Activated CD8-positive, alpha-beta T cell treated with anti-CD3 and anti-CD28 coated beads, Interleukin-2, amount 10 ng/mL, durations not matched to agents 7 days and 5 days (primary cell): ENCODE measurements around the gene UQCC2. TPM values are rescaled to one million over a fixed set of nuclear protein-coding genes. Genes with fewer than 3 reads are reported as not detected.
A peak's percentile ranks its signal among the peaks of the same experiment; 100 is the strongest.

ENCODE experiments used
- ATAC-seq: fragments of 150-1000 bp; cut with Tn5 transposase; one replicate; pipeline ENCODE4 v1.10.0; 2021; ENCODE audit warnings: moderate library complexity
- CTCF ChIA-PET: fragments of 350-600 bp; sonication (Branson Sonifier 250); formaldehyde crosslinking; loops from one replicate; lab custom pipeline; 2021; ENCODE audit warnings: antibody characterized with exemption; lab: Charles Lee
- POLR2A ChIA-PET: fragments of 350-600 bp; sonication (Branson Sonifier 250); formaldehyde crosslinking; loops from one replicate; lab custom pipeline; 2021; ENCODE audit warnings: antibody characterized with exemption; lab: Charles Lee
- DNase-seq: peaks from one replicate; pipeline ENCODE4 v3.0.0-alpha.2; 2020
- H3K27ac Mint-ChIP-seq: one replicate; pipeline ENCODE4 v1.8.0; 2021; ENCODE audit warnings: mild to moderate bottlenecking, mixed read lengths
- H3K27me3 Mint-ChIP-seq: one replicate; pipeline ENCODE4 v1.8.0; 2021; ENCODE audit warnings: low read depth, mixed read lengths
- H3K36me3 Mint-ChIP-seq: one replicate; pipeline ENCODE4 v1.8.0; 2021; ENCODE audit warnings: low read depth, mixed read lengths
- H3K4me1 Mint-ChIP-seq: one replicate; pipeline ENCODE4 v1.8.0; 2021; ENCODE audit warnings: low read depth, mixed read lengths
- H3K4me3 Mint-ChIP-seq: one replicate; pipeline ENCODE4 v1.8.0; 2021; ENCODE audit warnings: mild to moderate bottlenecking, mixed read lengths
- H3K9me3 Mint-ChIP-seq: one replicate; pipeline ENCODE4 v1.8.0; 2022; ENCODE audit warnings: mixed read lengths; ENCODE audit not compliant: insufficient read depth
- total RNA-seq, 2 experiments: library from RNA; stranded (reverse); gene quantifications; one replicate each; pipeline ENCODE4 v1.2.3, GENCODE V29; 2021

Gene UQCC2
- total RNA-seq, 2 experiments from 2014 or later = 88.1 to 89.6 TPM

DNA sequence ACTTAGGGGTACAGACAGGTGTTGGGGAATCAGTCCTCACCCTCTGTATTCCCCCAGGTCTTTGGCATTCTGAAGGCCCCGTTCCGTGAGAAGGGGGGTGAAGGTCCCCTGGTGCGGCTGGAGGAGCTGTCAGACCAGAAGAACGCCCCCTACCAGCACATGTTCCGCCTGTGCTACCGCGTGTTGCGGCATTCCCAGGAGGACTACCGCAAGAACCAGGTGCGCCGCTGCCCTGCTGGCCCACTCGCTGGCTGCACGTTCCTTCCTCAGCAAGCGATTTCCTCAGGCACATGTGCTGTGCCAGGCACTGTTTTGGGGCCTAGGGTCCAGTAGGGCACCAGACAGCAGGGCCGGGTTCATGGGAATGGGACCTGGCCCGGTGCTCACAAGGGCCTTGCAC, 44.4 kb downstream of the UQCC2 start:
- H3K9me3 Mint-ChIP-seq = no peaks in the 10 kb centered on the region
- no peak overlapping the region for H3K27ac Mint-ChIP-seq
- H3K4me1 Mint-ChIP-seq = peaks cover 7% of the 10 kb centered on the region
- peaks cover 39% of the 10 kb centered on the region for H3K36me3 Mint-ChIP-seq
- ChIA-PET POLR2A (no interaction called here), CTCF (interaction anchor here (1.7 kb wide), 1 partner anchor 82 kb away, joined by 5 read pairs; no protein-coding TSS in a partner anchor)
- ATAC-seq = no peak
- no peaks in the 10 kb centered on the region for H3K27me3 Mint-ChIP-seq
- H3K4me3 Mint-ChIP-seq = no peak overlapping the region
- no peak for DNase-seq

GRCh38 chr6:33665957-33666356, 45.5 kb downstream of the UQCC2 start:
- Mint-ChIP-seq H3K4me3 (no peak overlapping the region), H3K36me3 (peaks cover 37% of the 10 kb centered on the region), H3K27me3 (no peaks in the 10 kb centered on the region), H3K4me1 (peaks cover 7% of the 10 kb centered on the region), H3K27ac (no peak overlapping the region), H3K9me3 (no peaks in the 10 kb centered on the region)
- no peak for DNase-seq
- no peak for ATAC-seq
- ChIA-PET POLR2A (no interaction called here), CTCF (interaction anchor here (1.7 kb wide), 1 partner anchor 80 kb away, joined by 5 read pairs; no protein-coding TSS in a partner anchor)

GRCh38 chr6:33664506-33665057, 46.9 kb downstream of the UQCC2 start:
- Mint-ChIP-seq H3K36me3 (peaks cover 36% of the 10 kb centered on the region), H3K27ac (no peak overlapping the region), H3K4me3 (no peak overlapping the region), H3K9me3 (no peaks in the 10 kb centered on the region), H3K27me3 (no peaks in the 10 kb centered on the region), H3K4me1 (peaks cover 7% of the 10 kb centered on the region)
- DNase-seq (no peak), ATAC-seq (no peak)
- POLR2A ChIA-PET = interaction anchor here (0.8 kb wide), 1 partner anchor 57 kb away, joined by 3 read pairs; no protein-coding TSS in a partner anchor
- CTCF ChIA-PET = no interaction called here

- H3K4me3 Mint-ChIP-seq = no peak overlapping the region
- no peaks in the 10 kb centered on the region for H3K27me3 Mint-ChIP-seq
- peaks cover 31% of the 10 kb centered on the region for H3K36me3 Mint-ChIP-seq
- H3K27ac Mint-ChIP-seq = peak overlapping the region; percentile 40
- POLR2A ChIA-PET = interaction anchor here (0.8 kb wide), 1 partner anchor 56 kb away, joined by 3 read pairs; no protein-coding TSS in a partner anchor
- ATAC-seq (no peak), DNase-seq (no peak)
- CTCF ChIA-PET = no interaction called here
- H3K4me1 Mint-ChIP-seq = peaks cover 5% of the 10 kb centered on the region
- no peaks in the 10 kb centered on the region for H3K9me3 Mint-ChIP-seq
Observed at GRCh38 chr6:33663727-33664449, 47.6 kb downstream of the UQCC2 start.

DNA sequence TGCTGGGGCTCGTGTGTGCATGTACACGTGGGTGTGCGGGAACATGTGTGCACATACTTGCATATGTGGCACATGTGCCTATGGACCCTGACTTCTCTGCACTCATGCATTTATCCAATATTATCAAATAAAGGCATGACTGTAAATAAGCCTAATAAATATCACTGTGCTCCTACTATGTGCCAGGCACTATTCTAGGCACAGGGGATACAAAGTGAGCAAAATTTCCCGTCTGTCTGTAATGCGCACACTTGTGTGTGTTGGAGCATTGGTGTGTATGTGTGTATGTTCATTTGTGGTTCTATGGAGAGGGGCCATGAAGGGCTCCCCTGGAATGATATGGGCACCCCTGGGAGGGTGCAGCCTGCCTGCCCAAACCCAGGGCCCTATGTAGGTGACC, 48.5 kb downstream of the UQCC2 start:
- CTCF ChIA-PET = no interaction called here
- Mint-ChIP-seq H3K9me3 (no peaks in the 10 kb centered on the region), H3K4me1 (no peaks in the 10 kb centered on the region), H3K27me3 (no peaks in the 10 kb centered on the region), H3K36me3 (peaks cover 30% of the 10 kb centered on the region), H3K4me3 (no peak overlapping the region), H3K27ac (no peak overlapping the region)
- DNase-seq (no peak), ATAC-seq (no peak)
- POLR2A ChIA-PET = no interaction called here

- ATAC-seq (no peak), DNase-seq (no peak)
- H3K9me3 Mint-ChIP-seq = no peaks in the 10 kb centered on the region
- H3K4me1 Mint-ChIP-seq = no peaks in the 10 kb centered on the region
- peaks cover 32% of the 10 kb centered on the region for H3K36me3 Mint-ChIP-seq
- H3K27me3 Mint-ChIP-seq = no peaks in the 10 kb centered on the region
- no peak overlapping the region for H3K4me3 Mint-ChIP-seq
- ChIA-PET CTCF (no interaction called here), POLR2A (no interaction called here)
- H3K27ac Mint-ChIP-seq = no peak overlapping the region
Observed at GRCh38 chr6:33662318-33662717, 49.2 kb downstream of the UQCC2 start.

DNA sequence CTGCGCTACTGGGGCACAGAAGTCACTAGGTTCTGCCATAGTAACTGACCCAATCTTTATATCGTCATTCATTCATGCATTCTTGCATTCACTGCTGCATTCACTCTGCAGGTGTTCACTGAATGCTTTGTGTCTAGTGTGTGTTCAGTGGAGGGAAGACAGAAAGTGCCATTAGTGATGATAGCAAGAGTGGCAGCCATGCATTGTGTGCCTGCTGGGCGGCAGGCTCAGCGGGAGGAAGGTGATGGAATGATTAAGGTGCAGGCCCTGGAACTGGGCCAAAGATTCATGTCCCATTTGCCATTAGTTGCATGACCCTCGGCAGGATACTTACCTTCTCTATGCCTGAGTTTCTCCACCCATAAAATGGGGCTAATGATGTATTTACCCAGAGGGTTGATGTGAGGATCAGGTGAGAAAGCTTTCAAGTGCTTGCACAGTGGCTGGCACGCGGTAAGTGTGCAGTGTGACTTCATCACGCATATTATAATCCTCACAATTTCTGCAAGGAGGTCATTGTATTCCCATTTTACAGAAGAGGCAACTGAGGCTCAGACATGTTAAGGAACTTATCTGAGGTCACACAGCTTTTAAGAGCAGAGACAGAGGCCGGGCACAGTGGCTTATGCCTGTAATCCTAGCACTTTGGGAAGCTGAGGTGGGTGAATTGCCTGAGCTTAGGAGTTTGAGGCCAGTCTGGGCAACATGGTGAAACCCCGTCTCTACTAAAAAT, 50.2 kb downstream of the UQCC2 start:
- CTCF ChIA-PET = no interaction called here

DNA sequence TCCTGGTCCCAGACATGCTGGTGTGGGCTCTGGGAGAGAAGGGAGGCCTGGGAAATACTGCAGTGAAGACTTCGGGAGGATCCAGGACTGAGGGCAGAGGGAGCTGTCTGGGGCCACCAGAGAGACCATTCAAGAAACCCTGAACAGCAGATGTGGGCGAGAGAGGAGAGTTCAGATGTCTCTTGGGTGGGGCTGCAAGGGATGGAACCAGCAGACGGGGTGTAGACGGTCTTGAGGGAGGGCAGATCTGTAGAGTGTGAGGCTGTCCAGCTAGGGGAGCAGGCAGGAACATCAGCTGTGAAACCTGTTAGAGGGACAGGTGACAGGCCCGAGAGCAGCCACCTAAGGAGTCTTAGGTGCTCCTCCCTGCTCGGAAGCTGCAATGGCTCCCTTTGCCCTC, 51.5 kb downstream of the UQCC2 start:
- CTCF ChIA-PET = interaction anchor here (0.9 to 1.4 kb wide), 2 partner anchors 8 to 70 kb away, joined by 3 read pairs; no protein-coding TSS in a partner anchor
- H3K36me3 Mint-ChIP-seq = peaks cover 24% of the 10 kb centered on the region
- no peak overlapping the region for H3K27ac Mint-ChIP-seq

More for the DNA sequence above, 50.2 kb downstream of the UQCC2 start:
- Mint-ChIP-seq H3K4me1 (peaks cover 4% of the 10 kb centered on the region), H3K27me3 (no peaks in the 10 kb centered on the region), H3K36me3 (peaks cover 26% of the 10 kb centered on the region), H3K4me3 (no peak overlapping the region), H3K9me3 (no peaks in the 10 kb centered on the region), H3K27ac (no peak overlapping the region)
- no peak for DNase-seq
- no peak for ATAC-seq
- POLR2A ChIA-PET = interaction anchor here (0.5 kb wide), 1 partner anchor 187 kb away, joined by 4 read pairs; no protein-coding TSS in a partner anchor

GRCh38 chr6:33658982-33659689, 52.4 kb downstream of the UQCC2 start:
- Mint-ChIP-seq H3K36me3 (peaks cover 24% of the 10 kb centered on the region), H3K27me3 (no peaks in the 10 kb centered on the region), H3K27ac (no peak overlapping the region), H3K9me3 (no peaks in the 10 kb centered on the region), H3K4me3 (no peak overlapping the region), H3K4me1 (peaks cover 6% of the 10 kb centered on the region)
- CTCF ChIA-PET = interaction anchor here (0.9 to 1.4 kb wide), 2 partner anchors 9 to 69 kb away, joined by 3 read pairs; no protein-coding TSS in a partner anchor
- DNase-seq (no peak), ATAC-seq (no peak)
- POLR2A ChIA-PET = no interaction called here

More for the DNA sequence above, 51.5 kb downstream of the UQCC2 start:
- H3K4me3 Mint-ChIP-seq = no peak overlapping the region
- H3K4me1 Mint-ChIP-seq = peaks cover 4% of the 10 kb centered on the region
- no peaks in the 10 kb centered on the region for H3K9me3 Mint-ChIP-seq
- POLR2A ChIA-PET = no interaction called here
- no peaks in the 10 kb centered on the region for H3K27me3 Mint-ChIP-seq
- ATAC-seq (no peak), DNase-seq (no peak)

- H3K27me3 Mint-ChIP-seq = no peaks in the 10 kb centered on the region
- peaks cover 26% of the 10 kb centered on the region for H3K36me3 Mint-ChIP-seq
- peak overlapping the region; percentile 55 for H3K27ac Mint-ChIP-seq
- POLR2A ChIA-PET = no interaction called here
- CTCF ChIA-PET = interaction anchor here (1.1 to 1.7 kb wide), 2 partner anchors 22 to 160 kb away, joined by 3 read pairs; no protein-coding TSS in a partner anchor
- DNase-seq (no peak), ATAC-seq (no peak)
- no peaks in the 10 kb centered on the region for H3K9me3 Mint-ChIP-seq
- H3K4me1 Mint-ChIP-seq = peaks cover 6% of the 10 kb centered on the region
- no peak overlapping the region for H3K4me3 Mint-ChIP-seq
Observed at GRCh38 chr6:33656844-33657243, 54.7 kb downstream of the UQCC2 start.

DNA sequence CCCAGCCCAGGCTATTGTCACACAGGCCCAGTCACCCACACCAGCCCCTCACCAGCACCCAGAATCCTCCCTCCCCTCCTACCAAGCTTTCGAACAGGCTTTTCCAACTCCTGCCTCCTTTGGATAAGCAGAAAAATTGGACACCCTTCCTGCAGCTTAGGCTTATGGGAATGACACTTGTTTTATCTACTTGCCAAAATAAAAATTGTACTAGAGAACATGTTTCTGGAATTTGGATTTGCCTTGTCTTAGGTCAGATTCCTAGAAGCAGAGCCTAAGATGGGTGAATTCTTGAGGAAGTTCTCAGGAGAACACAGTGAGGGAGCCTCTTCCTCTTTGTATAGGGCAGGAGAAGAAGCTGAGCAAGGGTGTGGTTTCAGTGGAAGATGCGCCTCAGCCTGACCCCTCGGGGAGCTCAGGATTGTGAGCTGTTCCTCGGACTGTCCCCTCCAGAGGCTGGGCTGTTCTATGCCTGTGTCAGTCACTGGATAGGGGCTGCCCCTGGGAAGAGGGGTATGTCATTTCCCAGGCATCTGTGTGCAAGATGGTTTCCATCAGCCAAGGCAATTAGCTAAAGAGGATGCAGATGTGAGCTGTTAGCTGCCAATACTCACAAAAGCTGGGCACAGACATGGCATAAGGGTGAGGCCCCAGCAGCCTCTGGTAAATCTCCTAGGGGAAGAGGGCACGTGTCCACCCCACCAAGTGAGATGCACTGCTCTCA, 56.5 kb downstream of the UQCC2 start:
- Mint-ChIP-seq H3K4me1 (peaks cover 9% of the 10 kb centered on the region), H3K27ac (no peak overlapping the region), H3K4me3 (no peak overlapping the region), H3K27me3 (no peaks in the 10 kb centered on the region), H3K9me3 (no peaks in the 10 kb centered on the region), H3K36me3 (peaks cover 21% of the 10 kb centered on the region)
- ATAC-seq = no peak
- ChIA-PET POLR2A (no interaction called here), CTCF (interaction anchor here (0.8 to 2.8 kb wide), 5 partner anchors 20 to 48 kb away, joined by 3 to 8 read pairs (median 3); partner anchors contain the start of gene ITPR3)
- DNase-seq = no peak
